NCI-H1092 treated with DMSO at 0.1 percent for 48 hours (cell line): ENCODE measurements around the gene MYOZ3.

Experiments
- DNase-seq: peaks from one replicate; lab custom pipeline; 2025; lab: John Stamatoyannopoulos, UW

MYOZ3 gene

GRCh38 chr5:150659360-150660107 is 1.5 kb upstream of the MYOZ3 start:
- DNase-seq: no peak

- DNase-seq: no peak
Observed at GRCh38 chr5:150660108-150660831, 781 bp upstream of the MYOZ3 start.

GRCh38 chr5:150661821-150662596 is 958 bp downstream of the MYOZ3 start:
- DNase-seq: no peak

GRCh38 chr5:150662731-150663516 is 1.9 kb downstream of the MYOZ3 start:
- no peak for DNase-seq

GRCh38 chr5:150663936-150664335 is 2.9 kb downstream of the MYOZ3 start:
- no peak for DNase-seq

GRCh38 chr5:150665044-150665443 is 4.0 kb downstream of the MYOZ3 start:
- DNase-seq: no peak

GRCh38 chr5:150670275-150670947 is 9.4 kb downstream of the MYOZ3 start:
- no peak for DNase-seq

- DNase-seq: no peak
Observed at GRCh38 chr5:150670948-150671310, 9.9 kb downstream of the MYOZ3 start.

- no peak for DNase-seq
Observed at GRCh38 chr5:150671509-150672236, 10.6 kb downstream of the MYOZ3 start.

GRCh38 chr5:150672237-150672883 is 11.3 kb downstream of the MYOZ3 start:
- DNase-seq: no peak

- no peak for DNase-seq
Observed at GRCh38 chr5:150672884-150673275, 11.8 kb downstream of the MYOZ3 start.

- no peak for DNase-seq
Observed at GRCh38 chr5:150674341-150674821, 13.3 kb downstream of the MYOZ3 start.

- DNase-seq: no peak
Observed at GRCh38 chr5:150675069-150675468, 14.0 kb downstream of the MYOZ3 start.

- DNase-seq: no peak
Observed at GRCh38 chr5:150676578-150676977, 15.5 kb downstream of the MYOZ3 start.

- DNase-seq: no peak
Observed at GRCh38 chr5:150689120-150689519, 28.1 kb downstream of the MYOZ3 start.

- DNase-seq: no peak
Observed at GRCh38 chr5:150690760-150691159, 29.7 kb downstream of the MYOZ3 start.

GRCh38 chr5:150692276-150692675 is 31.2 kb downstream of the MYOZ3 start:
- no peak for DNase-seq

GRCh38 chr5:150694612-150695011 is 33.6 kb downstream of the MYOZ3 start:
- DNase-seq: no peak

- DNase-seq: no peak
Observed at GRCh38 chr5:150700246-150700593, 39.2 kb downstream of the MYOZ3 start.
